Skeletal muscle satellite cell (primary cell): ENCODE results near the gene GPALPP1. TPM values are rescaled to one million over a fixed set of nuclear protein-coding genes. Genes with fewer than 3 reads are reported as not detected.

Source experiments
- H3K27me3 ChIP-seq: 2 replicates; pipeline ENCODE4 v1.7.0; 2013; ENCODE audit warnings: low read length; ENCODE audit not compliant: control insufficient read depth, insufficient read depth
- H3K36me3 ChIP-seq: 2 replicates; pipeline ENCODE4 v1.7.0; 2013; ENCODE audit warnings: mild to moderate bottlenecking, control low read depth, low read length; ENCODE audit not compliant: insufficient read depth
- H3K4me1 ChIP-seq: 2 replicates; pipeline ENCODE4 v1.7.0; 2013; ENCODE audit warnings: low read length; ENCODE audit not compliant: control insufficient read depth, insufficient read depth
- H3K4me2 ChIP-seq: 2 replicates; pipeline ENCODE4 v1.7.0; 2013; ENCODE audit warnings: mild to moderate bottlenecking, low read length
- H3K4me3 ChIP-seq: 2 replicates; pipeline ENCODE4 v1.7.0; 2013; ENCODE audit warnings: low read length
- H3K9ac ChIP-seq: 2 replicates; pipeline ENCODE4 v1.7.0; 2013; ENCODE audit warnings: mild to moderate bottlenecking, low read depth, low read length, moderate library complexity
- H3K9me3 ChIP-seq: replicated peaks from 2 replicates; pipeline ENCODE4 v1.7.0; 2013; ENCODE audit warnings: mild to moderate bottlenecking, control low read depth, low read length
- small RNA-seq: library from RNA; depleted of rRNA; stranded (forward); fragments of <200 nt; gene quantifications from one replicate; pipeline ENCODE3, GENCODE V24; 2012

The GPALPP1 gene

GRCh38 chr13:45068036-45069001, 79.0 kb downstream of the GPALPP1 start:
- Histone ChIP-seq H3K4me1 (no peaks in the 10 kb centered on the region), H3K4me2 (no peak overlapping the region), H3K4me3 (no peak overlapping the region), H3K9ac (no peak overlapping the region), H3K36me3 (no peaks in the 10 kb centered on the region), H3K27me3 (peaks cover 8% of the 10 kb centered on the region), H3K9me3 (no peaks in the 10 kb centered on the region)

GRCh38 chr13:45073809-45074208, 84.5 kb downstream of the GPALPP1 start:
- no peaks in the 10 kb centered on the region for H3K4me1 ChIP-seq
- no peak overlapping the region for H3K4me2 ChIP-seq
- no peaks in the 10 kb centered on the region for H3K9me3 ChIP-seq
- H3K9ac ChIP-seq: no peak overlapping the region
- no peaks in the 10 kb centered on the region for H3K36me3 ChIP-seq
- H3K4me3 ChIP-seq: no peak overlapping the region
- peaks cover 11% of the 10 kb centered on the region for H3K27me3 ChIP-seq

DNA sequence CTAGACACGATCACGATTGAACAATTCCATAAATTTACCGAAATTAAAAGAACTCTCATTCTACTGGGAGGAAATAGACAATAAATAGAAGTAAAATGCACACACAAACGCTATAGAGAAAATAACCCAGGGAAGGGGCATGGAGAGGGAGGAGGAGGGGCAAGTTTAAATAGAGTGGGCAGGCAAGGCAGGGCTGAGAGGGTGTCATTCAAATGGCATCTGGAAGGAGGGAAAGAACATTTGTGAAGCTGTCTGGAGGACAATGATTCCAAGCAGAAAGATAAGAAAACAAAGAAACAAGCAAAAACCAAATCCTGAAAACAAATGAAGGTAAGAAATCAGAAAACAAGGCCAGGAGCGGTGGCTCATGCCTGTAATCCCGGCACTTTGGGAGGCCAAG, 85.4 kb downstream of the GPALPP1 start:
- H3K27me3 ChIP-seq: peaks cover 13% of the 10 kb centered on the region
- H3K4me3 ChIP-seq: no peak overlapping the region
- H3K4me2 ChIP-seq: no peak overlapping the region
- no peaks in the 10 kb centered on the region for H3K4me1 ChIP-seq
- H3K9me3 ChIP-seq: no peaks in the 10 kb centered on the region
- H3K9ac ChIP-seq: no peak overlapping the region
- H3K36me3 ChIP-seq: no peaks in the 10 kb centered on the region

- Histone ChIP-seq H3K4me3 (no peak overlapping the region), H3K4me1 (peaks cover 7% of the 10 kb centered on the region)
Measured at GRCh38 chr13:45078003-45078402, 88.7 kb downstream of the GPALPP1 start.

More at GRCh38 chr13:45078003-45078402, 88.7 kb downstream of the GPALPP1 start:
- Histone ChIP-seq H3K9me3 (no peaks in the 10 kb centered on the region), H3K27me3 (peaks cover 21% of the 10 kb centered on the region), H3K4me2 (no peak overlapping the region), H3K9ac (no peak overlapping the region), H3K36me3 (no peaks in the 10 kb centered on the region)

Small RNA genes within 50 kb of the gene (small RNA-seq; reads per million reads assigned to genes)
- not detected for gene RN7SL49P
